Uterine smooth muscle cell (primary cell): Measurements from ENCODE around the gene NXPE3. TPM values are rescaled to one million over a fixed set of nuclear protein-coding genes. Genes with fewer than 3 reads are reported as not detected.

ENCODE experiments used
- total RNA-seq: library from RNA; depleted of rRNA; stranded (reverse); fragments of >200 nt; gene quantifications from 2 replicates; pipeline ENCODE4 v1.2.3, GENCODE V29; 2014

Gene NXPE3
- total RNA-seq = 25.2 and 34.0 TPM in 2 replicates

DNA sequence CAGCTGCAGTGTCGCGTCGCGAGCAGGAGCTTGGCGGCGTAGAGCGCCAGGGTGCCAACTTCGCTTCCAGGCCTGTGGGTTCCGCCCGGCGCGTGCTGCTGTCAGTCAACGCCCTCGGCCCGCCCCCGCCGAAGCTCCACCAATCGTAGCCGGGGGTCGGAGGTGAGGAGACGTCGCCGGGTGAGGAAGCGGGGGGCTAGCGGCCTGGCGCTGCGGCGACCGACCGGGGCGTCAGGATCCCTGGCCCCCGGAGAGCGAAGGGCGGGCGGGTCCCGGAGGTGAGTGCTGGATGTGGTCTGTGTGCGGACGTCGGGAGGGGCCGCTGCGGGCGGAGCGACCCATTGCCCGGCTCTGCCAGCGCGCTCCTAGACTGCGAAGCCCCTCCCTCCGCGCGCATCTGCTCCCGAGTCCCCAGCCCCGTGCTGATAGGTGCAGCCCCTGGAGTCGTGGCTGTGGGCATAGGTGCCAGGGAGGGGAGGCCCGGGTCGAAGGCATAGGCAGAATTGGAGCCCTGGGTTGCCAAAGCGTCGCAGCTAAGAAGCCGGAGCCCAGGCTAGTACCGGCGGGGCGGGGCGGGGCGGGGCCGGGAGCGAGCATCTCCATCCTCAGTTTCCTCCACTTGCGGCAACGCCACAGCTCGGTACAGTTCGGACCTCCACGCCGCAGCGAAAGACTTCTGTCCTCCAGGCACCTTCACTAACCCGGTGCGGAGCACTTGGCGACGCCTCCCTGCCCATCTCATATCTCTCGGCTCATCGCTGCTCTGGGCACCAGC lies at the start of gene NXPE3:
TSS of gene NXPE3 (plus strand) at position 165 of the 775 bp plus-strand sequence. CDS start 6,386 bp downstream, outside the sequence.

GRCh38 chr3:101848754-101849713 lies 70.0 kb downstream of the NXPE3 start, which contains the start of gene NFKBIZ:
Gene NFKBIZ (plus strand): TSS chr3:101849514. CDS start chr3:101849629, 115 bp downstream.

Other genes starting within 250 kb of the NXPE3 start
- gene TRMT10C, start 217.3 kb upstream of the NXPE3 start, total RNA-seq = 23.9 and 33.5 TPM in 2 replicates
- 116 and 119 TPM in 2 replicates for gene PCNP, start 205.0 kb upstream of the NXPE3 start, total RNA-seq
- 28.4 and 29.0 TPM in 2 replicates for gene ZBTB11, start 102.1 kb upstream of the NXPE3 start, total RNA-seq
- 1,440 and 1,444 TPM in 2 replicates for gene RPL24, start 92.5 kb upstream of the NXPE3 start, total RNA-seq
- 13.4 and 25.7 TPM in 2 replicates for gene CEP97, start 54.6 kb upstream of the NXPE3 start, total RNA-seq
- 27.3 and 51.2 TPM in 2 replicates for gene NFKBIZ, start 70.3 kb downstream of the NXPE3 start, total RNA-seq